Left ventricle myocardium inferior (tissue), 1 donor: ENCODE data around the gene GAP43. TPM values are rescaled to one million over a fixed set of nuclear protein-coding genes. Genes with fewer than 3 reads are reported as not detected.

Experiments used
- DNase-seq: peaks from one replicate; pipeline ENCODE4 v3.0.0-alpha.2; 2020
- H3K27ac ChIP-seq: fragments of 200-600 bp; replicated peaks from 2 replicates; pipeline ENCODE4 v1.8.0; 2021
- H3K27me3 ChIP-seq: fragments of 200-600 bp; 2 replicates; pipeline ENCODE4 v1.8.0; 2021; ENCODE audit warnings: low read depth
- H3K36me3 ChIP-seq: fragments of 200-600 bp; 2 replicates; pipeline ENCODE4 v1.8.0; 2021
- H3K4me1 ChIP-seq: fragments of 200-600 bp; 2 replicates; pipeline ENCODE4 v1.8.0; 2021
- H3K4me3 ChIP-seq: fragments of 200-600 bp; 2 replicates; pipeline ENCODE4 v1.8.0; 2021; ENCODE audit warnings: mild to moderate bottlenecking, moderate library complexity
- H3K9me3 ChIP-seq: fragments of 200-600 bp; replicated peaks from 2 replicates; pipeline ENCODE4 v1.8.0; 2021
- CTCF ChIP-seq: fragments of 200-600 bp; IDR thresholded peaks from 2 replicates; pipeline ENCODE4 v1.8.0; 2021; ENCODE audit warnings: antibody characterized with exemption, mild to moderate bottlenecking, borderline replicate concordance
- intact Hi-C: fragments of 100-400 bp; cut with micrococcal nuclease; formaldehyde crosslinking; loops from one replicate; pipeline ENCODE4 v1.11.0; 2022
- total RNA-seq: library from RNA; stranded (reverse); fragmentation: NEBNext Ultra II Directional; extraction: Animal tissue kit (Norgen Biotek cat#: 25700); gene quantifications from one replicate; pipeline ENCODE4 v1.2.1, GENCODE V29; 2021
- donor health status: DM: no; HTN: yes; CAD: no; lungs with severe emphysema.

The GAP43 gene
- total RNA-seq, 1 donor from 2014 or later = 1.2 TPM

DNA sequence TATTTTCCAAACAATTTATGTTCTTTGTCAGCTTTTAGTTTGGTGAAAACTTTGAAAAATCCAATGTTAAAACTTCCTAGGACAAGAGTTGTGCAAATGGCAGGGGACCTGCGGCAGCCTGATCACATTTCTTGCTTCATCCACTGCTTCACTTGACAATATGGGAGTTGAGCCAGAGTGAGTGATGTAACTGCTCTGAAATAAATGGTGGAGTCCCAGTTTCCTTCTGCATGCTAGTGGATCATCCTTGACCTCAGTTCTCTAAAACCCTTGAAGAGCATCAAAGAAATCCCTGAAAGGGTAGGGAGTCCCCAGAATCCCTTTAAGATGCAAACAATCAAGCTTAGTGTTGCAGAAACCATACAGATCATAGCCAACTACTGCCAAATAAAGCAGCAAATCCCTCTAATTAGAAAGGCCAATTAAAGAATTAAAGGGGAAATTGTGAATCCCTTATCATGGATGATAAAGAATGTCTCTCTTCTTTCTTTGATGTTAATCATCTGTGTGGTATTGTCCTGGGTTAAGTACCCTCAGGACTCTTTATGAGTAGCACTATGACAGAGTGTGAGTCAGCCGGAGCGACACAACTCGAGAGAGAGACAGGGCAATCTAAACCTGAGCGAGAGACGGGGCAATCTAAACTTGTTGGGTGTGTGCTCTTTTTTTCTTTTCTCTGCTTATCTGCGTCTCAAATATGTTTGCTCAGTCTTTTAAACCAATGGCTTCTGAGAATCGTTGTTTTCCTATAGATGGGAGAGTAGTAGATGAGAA is 41.8 kb upstream of the GAP43 start:
- H3K27ac ChIP-seq = no peak overlapping the region
- H3K4me3 ChIP-seq = no peak overlapping the region
- DNase-seq = no peak
- H3K9me3 ChIP-seq = peaks cover 7% of the 10 kb centered on the region
- TF ChIP-seq CTCF = no peak
- H3K36me3 ChIP-seq = no peaks in the 10 kb centered on the region
- intact Hi-C loops = no loop called here
- no peaks in the 10 kb centered on the region for H3K4me1 ChIP-seq
- no peaks in the 10 kb centered on the region for H3K27me3 ChIP-seq

DNA sequence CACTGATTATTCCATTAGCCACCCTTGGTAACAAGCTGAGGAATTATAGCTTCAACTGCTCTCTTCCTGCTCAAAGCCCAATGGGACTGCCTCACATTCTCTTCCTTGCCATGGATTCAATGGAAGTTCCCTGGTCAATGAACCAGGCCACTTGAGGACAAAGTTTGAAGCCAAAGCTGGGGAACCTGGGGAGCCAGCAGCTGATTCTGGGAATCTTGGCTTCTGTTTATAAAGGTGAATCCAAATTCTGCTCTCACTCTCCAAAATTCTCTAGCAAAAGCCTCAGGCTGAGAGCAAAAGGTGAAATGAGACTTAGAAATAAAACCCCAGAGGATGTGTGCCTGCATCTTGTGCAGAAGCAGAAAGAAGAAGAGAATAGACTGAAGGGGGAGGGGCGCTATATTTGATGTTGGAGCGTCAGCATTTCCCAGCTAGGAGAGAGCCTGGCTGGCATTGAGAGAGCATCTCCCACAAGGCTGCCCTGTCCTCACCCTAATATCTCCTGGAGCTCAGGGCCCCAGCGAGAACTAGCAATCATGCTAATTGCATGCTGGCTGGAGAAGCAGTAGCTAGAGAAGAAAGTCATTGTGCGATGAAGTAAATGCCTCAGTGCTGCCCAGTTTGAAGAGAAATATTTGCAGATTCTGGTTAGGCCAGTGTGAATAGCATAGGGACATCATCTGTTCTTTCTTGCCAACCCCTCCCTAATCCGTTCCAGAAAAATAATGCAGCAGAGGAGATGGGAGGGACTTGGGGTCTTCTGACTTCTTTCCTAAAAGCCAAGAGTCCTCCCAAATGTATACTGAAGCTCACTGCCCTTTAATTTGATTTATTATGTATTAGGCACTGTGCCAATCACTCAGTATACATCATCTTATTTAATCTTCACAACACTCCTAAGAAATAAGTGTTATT is 34.9 kb upstream of the GAP43 start:
- Histone ChIP-seq H3K4me3 (no peak overlapping the region), H3K36me3 (no peaks in the 10 kb centered on the region), H3K9me3 (peaks cover 7% of the 10 kb centered on the region), H3K4me1 (no peaks in the 10 kb centered on the region), H3K27ac (no peak overlapping the region), H3K27me3 (no peaks in the 10 kb centered on the region)
- intact Hi-C loops = no loop called here
- no peak for DNase-seq
- TF ChIP-seq CTCF = no peak

GRCh38 chr3:115590873-115591272 is 32.4 kb upstream of the GAP43 start:
- Histone ChIP-seq H3K36me3 (no peaks in the 10 kb centered on the region), H3K4me3 (no peak overlapping the region), H3K27me3 (no peaks in the 10 kb centered on the region), H3K9me3 (peaks cover 25% of the 10 kb centered on the region), H3K4me1 (no peaks in the 10 kb centered on the region), H3K27ac (no peak overlapping the region)
- TF ChIP-seq CTCF = no peak
- intact Hi-C loops = no loop called here
- DNase-seq = no peak

DNA sequence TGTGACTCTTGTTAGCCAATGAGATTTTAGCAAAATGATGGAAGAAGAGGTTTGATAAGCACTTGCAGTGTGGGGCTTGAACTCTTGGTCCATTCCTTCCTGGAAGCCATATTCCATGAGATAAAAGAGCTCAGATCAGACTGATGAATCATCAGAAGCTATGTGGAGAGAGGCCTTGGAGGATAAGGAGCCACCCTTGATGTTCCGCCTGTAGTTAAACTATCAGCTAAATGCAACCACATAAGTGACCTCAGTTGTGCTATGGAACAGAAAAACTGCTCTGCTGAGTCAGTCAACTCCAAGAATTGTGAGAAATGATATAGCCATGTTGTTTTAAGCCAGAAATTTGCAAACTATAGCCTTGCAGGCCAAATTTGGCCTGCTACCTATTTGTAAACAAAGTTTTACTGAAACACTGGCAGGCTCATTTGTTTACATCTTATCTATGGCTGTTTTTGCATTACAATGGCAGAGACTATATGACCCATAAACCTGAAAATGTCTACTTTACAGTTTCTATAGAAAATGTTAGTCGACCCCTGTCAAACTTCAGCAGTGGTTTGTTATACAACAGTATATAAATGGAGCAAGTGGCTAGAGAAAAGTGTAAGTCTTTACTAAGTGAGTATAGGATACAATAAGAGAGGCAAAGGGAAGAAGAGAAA is 27.6 kb upstream of the GAP43 start:
- intact Hi-C loops = no loop called here
- H3K27ac ChIP-seq = no peak overlapping the region
- H3K36me3 ChIP-seq = no peaks in the 10 kb centered on the region
- no peak for TF ChIP-seq CTCF
- no peaks in the 10 kb centered on the region for H3K4me1 ChIP-seq
- H3K9me3 ChIP-seq = peaks cover 25% of the 10 kb centered on the region
- H3K4me3 ChIP-seq = no peak overlapping the region
- DNase-seq = no peak
- no peaks in the 10 kb centered on the region for H3K27me3 ChIP-seq

GRCh38 chr3:115598216-115598615 is 25.1 kb upstream of the GAP43 start:
- no peak overlapping the region for H3K27ac ChIP-seq
- intact Hi-C loops = no loop called here
- TF ChIP-seq CTCF = no peak
- H3K36me3 ChIP-seq = no peaks in the 10 kb centered on the region
- no peak for DNase-seq
- H3K9me3 ChIP-seq = peaks cover 25% of the 10 kb centered on the region
- H3K4me3 ChIP-seq = no peak overlapping the region
- no peaks in the 10 kb centered on the region for H3K27me3 ChIP-seq
- no peaks in the 10 kb centered on the region for H3K4me1 ChIP-seq
